Fibroblast of villous mesenchyme (primary cell): ENCODE data around the gene ELK1. TPM values are rescaled to one million over a fixed set of nuclear protein-coding genes. Genes with fewer than 3 reads are reported as not detected.
A peak's percentile ranks its signal among the peaks of the same experiment; 100 is the strongest.
"Not testable (repeated sequence)": the region's sequence is repeated elsewhere in the genome, so short reads cannot be mapped to it uniquely, and the experiment has no call there.

ENCODE experiments used
- DNase-seq: peaks from one replicate; pipeline ENCODE4 v3.0.0-alpha.2; 2010; ENCODE audit warnings: low read depth
- H3K4me3 ChIP-seq: 2 replicates; pipeline ENCODE4 v1.5.1; 2011; ENCODE audit warnings: low read depth, mild to moderate bottlenecking, low read length
- total RNA-seq: library from RNA; depleted of rRNA; stranded (reverse); fragments of >200 nt; gene quantifications from 2 replicates; pipeline ENCODE4 v1.2.3, GENCODE V29; 2012
- TF ChIP-seq, protein P1 (sequence below): IDR thresholded peaks from 2 replicates; pipeline ENCODE4 v1.5.1; 2012; ENCODE audit warnings: low read depth, mild to moderate bottlenecking, low read length; ENCODE audit not compliant: insufficient read depth

ELK1 gene, protein sequence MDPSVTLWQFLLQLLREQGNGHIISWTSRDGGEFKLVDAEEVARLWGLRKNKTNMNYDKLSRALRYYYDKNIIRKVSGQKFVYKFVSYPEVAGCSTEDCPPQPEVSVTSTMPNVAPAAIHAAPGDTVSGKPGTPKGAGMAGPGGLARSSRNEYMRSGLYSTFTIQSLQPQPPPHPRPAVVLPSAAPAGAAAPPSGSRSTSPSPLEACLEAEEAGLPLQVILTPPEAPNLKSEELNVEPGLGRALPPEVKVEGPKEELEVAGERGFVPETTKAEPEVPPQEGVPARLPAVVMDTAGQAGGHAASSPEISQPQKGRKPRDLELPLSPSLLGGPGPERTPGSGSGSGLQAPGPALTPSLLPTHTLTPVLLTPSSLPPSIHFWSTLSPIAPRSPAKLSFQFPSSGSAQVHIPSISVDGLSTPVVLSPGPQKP
- 21.2 and 22.5 TPM in 2 replicates for total RNA-seq

DNA sequence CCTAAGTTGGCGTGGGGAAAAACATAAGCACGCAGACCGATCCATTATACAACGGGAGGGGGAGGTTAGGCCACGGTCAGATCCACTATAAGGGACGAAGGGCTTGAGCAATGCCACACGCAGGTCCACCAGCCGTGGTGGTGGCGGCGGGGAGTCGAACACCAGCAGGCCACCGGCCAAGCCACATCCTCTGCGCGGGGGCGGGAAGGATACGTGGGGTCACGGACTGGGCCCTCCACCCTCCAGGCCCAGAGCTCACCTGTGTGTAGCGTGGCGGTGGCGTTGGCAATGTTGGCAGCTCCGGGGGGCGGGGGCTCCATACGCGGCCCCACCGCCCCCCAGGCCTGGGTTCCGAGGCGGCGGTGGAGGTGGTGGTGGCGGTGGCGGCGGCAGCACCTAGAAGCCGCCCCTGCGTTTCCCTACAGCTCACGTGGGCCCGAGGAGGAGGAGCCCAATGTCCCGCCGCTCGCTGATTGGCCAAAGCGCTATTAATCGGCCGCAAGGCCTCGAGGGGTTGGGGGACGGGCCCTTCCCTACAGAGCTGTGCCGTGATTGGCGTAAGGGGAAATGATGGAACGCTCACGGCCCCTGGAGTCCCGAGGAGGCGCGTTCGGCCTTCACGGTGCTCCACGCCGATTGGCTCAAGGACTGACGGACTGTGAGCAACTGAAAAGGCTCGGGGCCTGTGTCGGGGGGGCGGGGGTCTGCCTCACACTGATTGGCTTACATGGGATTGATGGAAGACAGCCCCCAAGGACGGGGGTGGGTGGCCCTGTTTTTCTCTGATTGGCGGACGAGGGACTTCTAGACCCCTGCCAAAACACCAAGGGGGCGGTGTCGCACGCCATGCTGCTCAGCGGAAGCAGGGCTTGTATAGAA is at the start of gene ELK1:
Gene ELK1 (minus strand): TSS at position 400 of the 879 bp plus-strand sequence. CDS start 9,122 bp downstream, outside the sequence.
- TF ChIP-seq, protein P1, sequence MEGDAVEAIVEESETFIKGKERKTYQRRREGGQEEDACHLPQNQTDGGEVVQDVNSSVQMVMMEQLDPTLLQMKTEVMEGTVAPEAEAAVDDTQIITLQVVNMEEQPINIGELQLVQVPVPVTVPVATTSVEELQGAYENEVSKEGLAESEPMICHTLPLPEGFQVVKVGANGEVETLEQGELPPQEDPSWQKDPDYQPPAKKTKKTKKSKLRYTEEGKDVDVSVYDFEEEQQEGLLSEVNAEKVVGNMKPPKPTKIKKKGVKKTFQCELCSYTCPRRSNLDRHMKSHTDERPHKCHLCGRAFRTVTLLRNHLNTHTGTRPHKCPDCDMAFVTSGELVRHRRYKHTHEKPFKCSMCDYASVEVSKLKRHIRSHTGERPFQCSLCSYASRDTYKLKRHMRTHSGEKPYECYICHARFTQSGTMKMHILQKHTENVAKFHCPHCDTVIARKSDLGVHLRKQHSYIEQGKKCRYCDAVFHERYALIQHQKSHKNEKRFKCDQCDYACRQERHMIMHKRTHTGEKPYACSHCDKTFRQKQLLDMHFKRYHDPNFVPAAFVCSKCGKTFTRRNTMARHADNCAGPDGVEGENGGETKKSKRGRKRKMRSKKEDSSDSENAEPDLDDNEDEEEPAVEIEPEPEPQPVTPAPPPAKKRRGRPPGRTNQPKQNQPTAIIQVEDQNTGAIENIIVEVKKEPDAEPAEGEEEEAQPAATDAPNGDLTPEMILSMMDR = no peak
- DNase-seq = peak; percentile 99
- H3K4me3 ChIP-seq = peak within 1 kb of the TSS; percentile 74

DNA sequence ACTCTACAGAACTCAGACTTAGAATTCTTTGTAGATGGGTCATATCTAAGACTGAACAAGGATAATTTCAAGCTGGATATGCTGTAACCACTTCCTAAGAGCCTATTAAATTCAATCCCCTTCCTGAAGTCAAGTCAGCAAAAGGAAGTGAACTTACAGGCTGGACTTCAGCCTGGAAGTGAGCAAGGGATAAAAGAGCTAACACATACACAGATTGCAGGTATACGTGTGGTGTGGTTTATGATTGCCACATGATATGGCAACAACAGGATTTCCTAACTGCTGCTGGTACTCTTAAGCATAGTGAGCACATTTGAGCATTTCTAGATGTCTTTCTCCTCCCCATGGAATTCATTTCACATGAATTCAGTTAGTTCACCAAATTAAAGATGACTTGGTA is 46.8 kb upstream of the ELK1 start:
- TF ChIP-seq, protein P1 = no peak
- DNase-seq = no peak
- H3K4me3 ChIP-seq = no peak overlapping the region

DNA sequence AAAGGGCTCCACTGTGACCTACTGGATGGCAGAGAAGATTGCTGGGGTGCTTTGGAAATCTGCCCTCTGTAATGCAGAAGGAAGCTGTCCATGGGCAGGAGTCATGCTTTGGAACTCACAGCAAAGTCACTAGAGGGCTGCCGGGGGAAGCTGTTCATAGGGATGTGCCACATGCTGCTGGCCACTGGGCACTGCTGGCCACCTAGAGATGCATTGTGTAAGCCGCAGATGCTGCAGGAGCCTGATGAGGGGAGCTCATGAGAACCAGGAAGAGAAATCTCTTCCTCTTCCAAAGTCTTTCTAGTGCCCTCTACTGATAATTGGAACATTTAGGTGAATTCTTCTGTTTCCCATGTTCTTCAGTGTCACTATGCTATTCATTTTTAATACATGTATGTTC is 39.8 kb upstream of the ELK1 start:
- no peak for DNase-seq
- TF ChIP-seq, protein P1 = no peak
- no peak overlapping the region for H3K4me3 ChIP-seq

DNA sequence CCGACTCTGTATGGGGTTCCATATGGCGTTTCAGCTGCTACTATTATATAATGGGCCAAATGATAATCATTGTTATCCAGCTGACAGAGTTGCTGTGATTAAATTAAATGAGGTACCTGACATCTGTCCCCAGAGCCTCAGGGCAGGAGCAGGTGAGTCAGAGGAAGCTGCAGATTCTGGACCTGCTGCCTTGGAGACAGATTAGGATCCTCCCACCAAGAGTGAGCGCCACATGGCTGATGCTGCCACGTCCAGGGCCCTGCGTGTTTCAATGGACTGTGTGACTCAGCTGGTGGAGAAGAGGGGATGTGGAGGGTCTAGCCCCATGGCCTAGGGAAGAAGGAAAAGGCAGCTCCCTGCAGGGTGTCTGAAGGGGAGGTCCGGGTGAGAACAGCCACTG is 36.9 kb upstream of the ELK1 start:
- DNase-seq = no peak
- TF ChIP-seq, protein P1 = no peak
- no peak overlapping the region for H3K4me3 ChIP-seq

DNA sequence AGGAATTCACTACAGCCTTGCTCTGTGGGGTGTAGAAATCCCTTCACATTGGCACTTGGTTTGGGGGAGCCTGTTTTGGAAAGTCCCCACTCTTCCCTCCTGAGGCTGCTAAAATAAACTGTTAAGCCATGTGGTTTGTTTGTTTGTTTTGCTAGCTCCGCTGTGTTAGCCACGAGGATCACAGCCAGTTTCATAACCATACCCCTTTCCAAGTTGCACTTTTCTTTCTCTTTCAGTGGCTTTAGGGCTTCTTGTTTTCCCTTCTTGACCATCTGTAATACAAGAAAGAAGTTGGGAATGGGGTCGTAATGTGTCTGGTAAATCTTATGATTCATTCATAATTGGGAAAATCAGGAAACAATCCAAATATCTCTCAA is 33.5 kb upstream of the ELK1 start:
- no peak overlapping the region for H3K4me3 ChIP-seq
- DNase-seq = peak; percentile 34
- TF ChIP-seq, protein P1 = no peak

DNA sequence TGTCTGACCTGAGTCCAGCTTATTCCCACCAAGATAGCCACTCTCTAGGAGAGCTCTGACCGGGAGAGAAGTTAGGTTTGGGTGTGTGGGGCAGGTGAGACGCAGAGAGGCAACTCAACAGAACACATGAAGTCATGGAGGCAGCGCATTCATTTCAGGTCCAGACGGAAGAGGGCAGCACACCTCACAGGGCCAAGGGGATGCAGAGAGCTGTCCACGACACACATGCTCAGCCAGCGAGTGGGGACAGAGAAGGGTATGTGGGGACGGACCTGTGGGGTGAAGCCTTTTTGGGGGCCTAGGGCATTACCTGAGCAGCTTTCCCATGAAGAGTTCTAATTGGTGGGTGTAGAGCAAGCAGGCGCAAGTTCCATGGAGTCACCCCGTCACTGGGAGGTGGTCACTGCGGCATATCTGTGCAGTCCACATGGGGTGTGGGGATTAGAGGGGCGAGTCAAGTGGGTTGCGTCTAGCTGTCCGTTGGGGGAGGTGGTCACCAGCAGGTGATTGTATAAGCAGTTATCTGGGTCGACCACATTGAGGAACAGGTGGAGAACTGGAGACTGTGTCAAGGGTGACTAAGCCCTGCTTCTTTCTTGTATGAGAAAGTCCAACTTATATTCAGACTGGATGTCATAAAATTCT is 32.9 kb upstream of the ELK1 start:
- H3K4me3 ChIP-seq = no peak overlapping the region
- TF ChIP-seq, protein P1 = no peak
- DNase-seq = no peak

DNA sequence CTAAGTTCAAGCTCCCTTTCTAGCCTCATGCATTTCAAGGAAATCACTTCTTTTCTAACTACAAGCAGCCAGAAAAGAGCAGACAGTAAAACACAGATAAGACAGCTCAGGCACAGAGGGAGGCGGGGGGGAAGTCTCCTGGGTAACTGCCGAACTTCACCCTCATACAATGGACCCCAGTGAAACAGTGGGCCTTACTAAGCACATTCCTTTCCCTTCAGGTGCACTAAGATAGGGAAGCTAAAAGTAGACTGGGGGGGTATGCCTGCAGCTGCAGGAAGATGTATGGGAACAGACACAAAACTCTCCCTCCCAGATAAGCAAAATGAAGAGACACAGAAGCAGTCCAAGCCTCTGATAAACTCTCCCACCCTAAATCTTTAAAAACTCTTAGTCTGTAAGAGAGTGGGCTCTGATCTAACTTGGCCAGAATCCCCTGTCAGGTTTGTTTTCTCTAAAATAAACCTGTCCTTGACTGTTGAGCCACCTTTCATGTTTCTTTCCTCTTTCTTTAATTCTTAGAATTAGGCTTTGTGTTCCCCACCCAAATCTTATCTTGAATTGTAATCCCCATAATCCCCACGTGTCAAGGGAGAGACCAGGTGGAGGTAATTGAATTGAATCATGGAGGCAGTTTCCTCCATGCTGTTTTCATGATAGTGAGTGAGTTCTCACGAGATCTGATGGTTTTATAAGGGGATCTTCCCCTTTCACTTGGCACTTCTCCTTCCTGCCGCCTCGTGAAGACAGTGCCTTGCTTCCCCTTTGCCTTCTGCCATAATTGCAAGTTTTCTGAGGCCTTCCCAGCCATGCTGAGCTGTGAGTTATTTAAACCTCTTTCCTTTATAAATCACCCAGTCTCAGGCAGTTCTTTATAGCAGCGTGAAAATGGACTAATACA is 25.8 kb upstream of the ELK1 start:
- H3K4me3 ChIP-seq, DNase-seq: not testable (repeated sequence)
